Stimulated activated CD8-positive, alpha-beta memory T cell treated with anti-CD3 and anti-CD28 coated beads, Interleukin-12 subunit alpha, Interleukin-12 subunit beta, amount 100 ng/mL, for 1 hour (primary cell): ENCODE measurements around the gene PLCL1.

Experiments
- DNase-seq: peaks from one replicate; pipeline ENCODE4 v3.0.0-alpha.2; 2020; ENCODE audit warnings: low read depth

PLCL1 gene

DNA sequence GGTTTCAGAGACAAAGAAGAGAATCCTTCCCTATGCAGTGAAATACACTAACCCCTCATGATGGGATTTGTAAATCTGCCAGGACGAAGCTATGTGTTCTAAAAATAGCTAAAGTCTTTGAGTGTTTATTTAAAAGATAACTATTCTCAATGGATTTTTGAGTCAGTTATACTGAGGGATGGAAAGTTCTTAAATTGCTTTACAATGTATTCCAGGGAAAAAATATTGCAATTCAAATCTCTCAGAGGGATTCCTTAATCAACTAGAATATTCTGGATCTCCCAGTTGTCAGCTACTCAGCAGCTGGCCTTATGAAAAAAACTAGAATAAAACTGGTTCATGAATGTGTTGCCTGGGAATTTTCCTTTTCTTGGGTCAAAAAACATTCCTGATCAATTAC is 312.4 kb downstream of the PLCL1 start:
- DNase-seq, result no peak

DNA sequence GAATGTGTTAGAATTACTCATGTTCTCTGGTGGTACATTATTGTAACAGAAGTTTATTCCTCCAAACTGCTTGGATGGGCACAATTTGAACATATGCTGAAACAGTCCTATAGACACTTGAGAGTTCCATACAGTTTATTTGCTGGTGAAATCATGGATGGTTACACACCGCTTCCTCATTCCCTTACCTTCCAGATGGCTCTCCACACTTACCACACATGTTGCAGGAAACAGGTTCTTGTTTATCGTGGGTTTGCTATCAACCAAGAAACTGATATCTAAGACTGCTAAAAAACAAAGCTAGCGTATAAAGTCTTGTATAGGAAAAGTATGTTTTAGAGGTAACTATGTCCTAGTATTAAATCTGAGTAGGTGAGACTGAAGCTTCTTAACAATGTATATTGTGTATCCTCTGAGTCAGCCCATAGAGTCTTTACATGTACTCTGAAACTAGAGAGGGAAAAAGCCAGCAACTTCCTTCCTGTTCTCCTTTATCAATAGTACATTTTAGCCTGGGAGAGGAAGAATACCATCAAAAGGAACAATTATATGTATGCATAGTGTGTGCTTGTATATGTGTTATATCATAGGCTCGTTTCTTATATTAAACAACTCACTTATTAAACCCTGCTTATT is 313.1 kb downstream of the PLCL1 start:
- no peak for DNase-seq

DNA sequence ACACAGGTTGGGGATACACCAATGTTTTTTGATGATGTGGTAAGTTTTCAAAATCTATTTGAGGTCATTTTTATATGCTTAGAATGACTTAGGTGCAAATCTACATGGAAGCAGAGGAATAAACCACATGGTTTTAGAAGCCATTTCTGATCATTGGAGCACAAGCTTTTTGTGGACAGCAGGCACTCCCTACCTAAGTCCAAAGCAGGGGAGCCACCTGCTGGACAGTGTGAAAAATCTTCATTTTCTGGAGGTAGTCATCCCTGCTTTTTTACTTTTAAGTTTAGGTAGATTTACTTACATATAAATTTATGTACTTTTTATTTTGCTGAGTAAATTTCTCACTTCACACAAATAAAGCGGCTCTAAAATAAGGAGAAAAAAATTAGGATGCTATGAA is 323.2 kb downstream of the PLCL1 start:
- no peak for DNase-seq

DNA sequence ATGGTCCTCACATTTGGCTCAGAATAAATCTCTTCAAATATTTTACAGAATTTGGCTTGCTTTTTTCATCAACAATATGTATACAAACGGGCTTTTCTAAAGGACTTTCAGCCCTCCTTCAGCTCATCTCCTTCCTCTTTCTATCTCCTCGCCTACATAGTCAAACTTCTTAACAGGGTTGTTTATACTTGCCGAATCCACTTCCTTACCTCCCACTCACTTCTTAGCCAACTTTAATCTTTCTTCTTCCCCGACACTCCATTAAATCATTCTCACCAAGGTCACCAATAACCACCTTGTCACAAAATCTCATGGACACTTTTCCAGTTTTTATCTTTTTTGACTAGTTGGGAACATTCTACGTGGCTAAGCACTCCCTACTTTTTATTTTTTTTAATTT is 325.2 kb downstream of the PLCL1 start:
- no peak for DNase-seq

DNA sequence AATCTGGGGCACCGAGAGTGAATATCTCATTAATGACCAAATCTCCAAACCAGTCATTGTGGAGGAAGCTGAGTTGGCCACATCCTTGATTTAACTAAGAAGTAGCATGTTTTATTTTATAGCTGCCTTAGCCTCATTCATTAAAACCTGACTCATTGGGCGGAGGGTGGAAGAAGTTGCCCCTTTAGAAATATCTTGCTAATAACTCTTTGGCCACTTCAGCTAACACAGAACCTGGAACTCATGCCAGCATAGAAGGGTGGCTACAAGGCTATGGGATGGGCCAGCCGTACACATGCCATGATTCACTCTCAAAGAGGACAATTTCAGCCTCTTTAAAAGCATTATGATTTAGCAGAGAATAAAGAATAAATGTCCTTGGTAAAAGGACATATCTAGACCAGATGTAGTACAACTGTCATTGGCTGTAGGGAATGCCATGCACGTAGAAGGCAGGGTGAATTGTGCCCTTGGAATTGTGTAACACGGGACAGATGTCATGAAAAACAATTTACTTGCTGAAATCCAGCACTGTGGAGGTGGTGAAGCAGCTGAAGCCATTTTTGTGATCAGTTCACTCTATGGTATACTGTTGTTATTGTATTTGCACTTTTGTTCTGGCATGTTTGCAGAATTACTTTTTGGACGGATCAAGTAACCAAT is 330.0 kb downstream of the PLCL1 start:
- DNase-seq, result no peak

DNA sequence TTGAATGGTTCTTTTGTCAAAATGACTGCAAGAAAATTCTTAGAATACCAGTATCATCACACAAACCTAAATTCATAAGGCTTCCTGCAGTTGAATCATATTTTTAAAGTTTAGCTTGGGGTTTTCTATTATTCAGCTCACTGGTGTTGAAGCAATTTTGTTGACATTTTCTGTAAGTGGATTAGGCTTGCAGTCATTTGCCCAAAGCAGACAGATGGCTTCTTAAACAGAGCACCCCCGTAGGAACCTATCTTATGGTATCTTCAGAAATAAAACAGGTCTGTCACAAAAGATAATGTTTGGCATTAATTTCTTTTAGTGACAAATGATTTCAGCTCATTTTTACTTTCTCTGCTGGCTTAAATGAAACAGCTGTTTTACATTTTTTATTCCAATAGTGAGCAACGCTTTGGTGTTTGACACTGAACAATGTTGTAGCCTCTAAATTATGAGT is 331.1 kb downstream of the PLCL1 start:
- no peak for DNase-seq

DNA sequence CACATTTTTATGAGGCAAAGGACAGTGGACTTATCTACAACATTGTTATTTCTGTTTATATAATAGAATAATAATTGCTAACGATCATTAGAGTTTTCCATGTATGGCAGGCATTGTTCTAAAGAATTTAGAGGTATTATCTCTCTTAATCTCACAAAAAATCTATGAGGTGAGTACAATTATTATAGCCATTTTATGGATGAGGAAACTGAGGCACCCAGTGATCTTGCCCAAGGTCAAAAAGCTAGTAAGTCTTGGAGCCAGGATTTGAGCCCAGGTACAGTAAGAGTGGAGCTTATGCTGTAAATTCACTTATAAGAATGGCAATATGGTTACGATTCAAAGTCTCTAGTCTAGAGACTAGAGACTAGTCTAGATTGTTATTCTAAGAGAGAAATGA is 331.7 kb downstream of the PLCL1 start:
- DNase-seq, result no peak

DNA sequence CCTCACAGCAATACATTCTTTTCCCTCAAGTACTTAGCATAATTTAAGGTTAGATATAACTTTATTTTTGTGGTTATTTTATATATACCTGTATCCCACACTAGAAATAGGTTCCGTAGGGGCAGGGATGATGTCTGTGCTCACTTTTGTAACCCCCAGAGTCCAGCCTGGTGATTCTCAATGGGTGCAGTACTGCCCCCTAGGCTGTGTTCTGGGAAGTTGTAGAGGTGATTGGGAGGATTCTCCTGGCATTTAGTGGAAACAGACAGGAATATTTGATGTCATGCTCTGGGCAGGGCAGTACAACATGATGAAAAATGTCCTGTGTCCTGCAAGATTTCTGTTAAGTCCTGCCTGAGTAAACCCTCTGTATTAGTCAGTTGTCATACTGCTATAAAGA is 333.3 kb downstream of the PLCL1 start:
- no peak for DNase-seq

DNA sequence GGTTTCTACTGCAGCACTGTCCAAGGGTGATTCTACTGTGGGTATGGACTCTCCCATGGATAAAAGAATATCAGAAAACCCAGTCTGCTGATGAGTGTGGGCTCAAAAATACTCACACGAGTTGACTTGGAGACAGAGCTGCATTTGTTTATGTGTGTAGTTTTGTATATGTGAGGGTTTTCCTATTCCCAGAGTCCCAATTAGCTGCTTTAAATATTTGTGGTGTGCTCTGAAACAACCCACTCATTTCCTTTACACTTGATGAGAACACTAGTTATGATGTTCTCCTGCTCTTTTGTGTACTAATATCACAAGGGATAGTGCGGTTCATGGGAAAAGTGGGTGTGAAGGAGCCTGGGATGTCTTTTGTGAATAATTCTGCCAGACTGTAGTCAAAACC is 337.3 kb downstream of the PLCL1 start:
- DNase-seq, result no peak

DNA sequence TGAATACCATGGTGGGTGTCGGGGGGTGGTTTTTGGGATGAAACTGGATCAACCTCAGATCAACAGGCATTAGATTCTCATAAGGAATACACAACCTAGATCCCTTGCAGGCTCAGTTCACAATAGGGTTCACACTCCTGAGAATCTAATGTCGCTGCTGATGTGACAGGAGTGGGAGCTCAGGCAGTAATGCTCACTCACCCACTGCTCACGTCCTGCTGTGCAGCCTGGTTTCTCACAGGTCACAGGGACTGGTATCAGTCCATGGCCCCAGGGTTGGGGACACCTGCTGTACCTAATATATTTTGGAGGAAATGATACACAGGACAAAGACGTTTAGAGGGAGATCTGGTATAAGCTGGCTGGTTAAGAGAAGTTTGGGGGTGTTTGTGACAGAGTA is 338.8 kb downstream of the PLCL1 start:
- no peak for DNase-seq

DNA sequence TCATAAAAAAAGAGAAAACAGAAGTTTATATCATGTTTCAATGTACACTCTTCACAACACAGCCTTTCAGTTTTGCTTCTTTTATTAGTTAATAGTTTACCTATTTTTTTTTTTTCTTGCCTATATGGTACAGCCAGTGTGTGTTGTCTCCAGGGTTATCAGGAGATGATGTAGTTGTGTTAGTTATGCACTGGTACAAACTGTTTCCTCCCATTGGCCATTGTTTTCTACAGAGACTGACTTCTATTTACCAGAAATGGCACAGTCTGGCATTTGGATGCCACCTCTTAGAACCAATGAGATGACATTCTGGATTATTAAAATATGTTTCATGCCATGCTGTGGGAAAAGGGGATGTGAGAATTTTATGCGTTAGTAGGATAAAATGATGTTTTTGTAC is 339.4 kb downstream of the PLCL1 start:
- no peak for DNase-seq

DNA sequence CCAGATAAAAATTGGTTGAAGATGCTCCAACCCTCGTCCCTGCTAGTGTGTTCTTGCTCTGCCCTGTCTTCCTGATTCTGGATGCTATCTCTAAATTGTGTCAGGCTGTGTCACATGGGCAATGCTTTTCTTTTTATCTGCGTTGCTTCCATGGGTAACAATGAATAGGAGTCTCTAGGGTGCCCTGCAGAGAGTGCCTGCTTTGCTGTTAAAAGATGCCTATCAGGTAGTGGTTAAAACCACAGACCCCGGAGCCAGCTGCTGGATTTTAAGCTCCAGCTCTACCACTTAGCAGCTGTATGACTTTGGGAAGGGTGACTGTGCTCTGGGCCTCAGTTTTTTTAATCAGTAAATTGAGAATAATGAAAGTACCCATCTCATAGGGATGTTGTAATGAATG is 340.3 kb downstream of the PLCL1 start:
- no peak for DNase-seq

DNA sequence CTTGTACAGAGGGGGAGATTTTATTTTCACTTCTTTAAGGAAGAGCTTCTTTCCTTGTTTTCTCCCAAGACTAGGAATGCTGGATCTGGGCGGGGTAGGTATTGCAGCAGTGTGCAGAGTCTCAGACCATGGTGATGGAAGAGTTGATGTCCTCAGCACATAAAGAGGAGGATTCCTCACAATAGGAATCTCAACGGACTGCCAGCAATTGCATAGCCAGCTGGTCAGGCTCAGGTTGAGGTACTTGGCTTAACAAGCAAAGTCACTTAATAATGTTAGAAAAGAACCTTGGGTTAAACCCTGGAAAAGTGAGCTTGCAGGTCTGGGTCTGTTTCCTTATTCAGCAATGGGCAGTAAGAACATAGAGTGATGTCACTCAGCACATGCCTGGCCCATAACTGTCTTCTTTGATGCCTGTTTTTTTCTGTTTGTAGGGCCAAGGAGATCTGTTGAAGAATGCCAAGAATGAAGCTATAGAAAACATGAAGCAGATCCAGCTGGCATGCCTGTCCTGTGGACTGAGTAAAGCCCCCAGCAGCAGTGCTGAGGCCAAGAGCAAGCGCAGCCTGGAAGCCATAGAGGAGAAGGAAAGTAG is 342.1 kb downstream of the PLCL1 start:
- no peak for DNase-seq

DNA sequence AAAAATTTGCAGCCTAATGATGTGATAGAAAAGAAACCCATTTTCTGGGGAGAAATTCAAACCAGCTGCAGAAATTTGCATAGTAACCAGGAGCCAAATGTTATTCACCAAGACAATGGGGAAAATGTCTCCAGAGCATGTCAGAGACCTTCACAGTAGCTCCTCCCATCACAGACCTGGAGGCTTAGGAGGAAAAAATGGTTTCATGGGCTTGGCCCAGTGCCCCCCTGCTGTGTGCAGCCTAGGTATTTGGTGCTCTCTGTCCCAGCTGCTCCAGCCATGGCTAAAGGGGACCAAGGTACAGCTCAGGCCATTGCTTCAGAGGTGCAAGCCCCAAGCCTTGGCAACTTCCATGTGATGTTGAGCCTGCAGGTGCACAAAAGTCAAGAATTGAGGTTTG is 352.9 kb downstream of the PLCL1 start:
- no peak for DNase-seq

DNA sequence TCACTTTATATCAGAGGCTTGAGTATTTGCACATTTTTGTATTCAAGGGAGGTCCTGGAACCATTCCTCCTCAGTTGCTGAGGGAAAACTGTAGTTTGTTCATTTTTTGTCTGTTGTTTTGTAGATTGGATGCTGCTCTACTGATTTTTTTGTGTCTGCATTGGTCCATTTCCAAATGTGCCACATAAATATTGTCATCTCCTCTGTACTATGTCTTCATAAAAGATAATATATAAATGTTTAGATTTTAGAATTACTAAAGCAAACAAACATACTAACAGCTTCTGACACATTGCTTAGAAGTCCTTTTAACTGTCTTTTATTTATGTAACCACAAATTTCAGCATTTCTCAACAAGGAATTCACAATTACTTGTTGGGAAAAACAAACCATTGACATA is 356.8 kb downstream of the PLCL1 start:
- no peak for DNase-seq

DNA sequence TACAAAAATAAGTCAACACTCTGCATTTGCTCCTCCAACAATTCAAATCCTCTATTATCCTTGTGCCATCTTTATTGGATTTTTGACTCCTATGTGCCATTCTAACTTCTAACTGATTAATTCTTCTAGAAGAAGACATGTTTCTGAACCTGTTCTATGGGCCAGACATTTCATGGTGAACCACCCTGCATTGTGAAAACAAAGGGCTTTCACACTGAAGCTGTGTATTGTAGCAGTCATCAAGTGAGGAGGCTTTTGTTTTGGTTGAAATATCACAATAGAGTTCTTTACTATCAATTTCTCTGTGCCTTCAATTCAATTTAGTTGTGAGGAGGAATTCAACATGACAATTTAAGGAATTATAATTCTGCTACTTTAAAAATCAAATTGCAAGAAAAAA is 357.9 kb downstream of the PLCL1 start:
- DNase-seq, result no peak

DNA sequence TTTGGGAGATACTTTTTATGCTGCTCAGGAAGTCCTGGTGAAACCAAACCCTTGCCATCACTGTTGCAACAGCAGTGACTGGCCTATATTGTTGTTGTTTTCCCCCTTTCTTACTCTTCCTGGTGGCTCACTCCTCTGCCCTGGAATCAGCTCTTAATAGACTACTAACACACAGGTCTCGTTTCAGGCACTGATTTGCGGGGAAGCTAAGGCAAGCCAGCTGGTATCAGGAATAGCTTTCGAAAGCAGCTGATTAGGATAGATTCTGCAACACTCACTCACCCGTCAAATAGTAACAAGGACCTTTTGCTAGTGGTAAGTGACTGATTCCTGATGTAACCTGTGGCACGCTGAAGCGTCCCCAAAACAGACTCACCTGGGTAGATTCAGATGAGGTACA is 360.4 kb downstream of the PLCL1 start:
- no peak for DNase-seq

DNA sequence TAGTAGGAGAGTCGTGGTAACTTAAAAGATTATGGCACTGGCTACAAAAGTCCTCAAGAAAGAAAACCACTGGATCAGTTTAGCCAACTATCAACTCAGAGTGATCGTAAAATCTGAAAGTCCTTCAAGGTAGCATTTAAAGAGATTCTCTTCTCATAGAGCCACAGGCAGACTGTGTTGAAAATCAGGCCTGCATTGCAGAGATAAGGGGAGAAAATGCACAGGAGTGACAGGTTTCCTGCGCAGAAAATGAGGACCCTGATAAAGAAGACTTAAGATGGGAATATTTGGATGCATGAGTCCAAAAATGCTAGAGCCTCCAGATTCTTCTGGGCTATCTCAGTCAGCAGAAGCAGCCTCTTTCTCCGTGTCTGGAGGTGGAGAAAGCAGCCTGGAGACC is 360.9 kb downstream of the PLCL1 start:
- DNase-seq, result no peak

DNA sequence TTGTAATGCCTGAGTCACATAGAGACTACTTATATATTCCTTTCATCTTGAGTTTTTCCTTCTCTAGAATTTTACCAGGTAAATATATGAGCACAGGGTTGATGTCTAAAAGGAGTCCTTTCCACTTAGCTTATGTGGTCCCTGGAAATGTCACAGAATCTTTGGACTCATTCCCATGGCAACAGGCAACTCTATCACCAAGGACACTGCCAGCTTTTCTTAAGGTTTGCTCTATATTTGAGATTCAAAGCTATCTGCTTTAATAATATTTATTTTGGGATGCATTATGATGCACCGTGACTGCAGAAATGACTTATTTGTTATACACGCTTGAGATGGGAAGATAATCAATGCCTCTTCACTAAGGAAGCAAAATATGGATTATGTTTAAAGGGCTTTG is 363.0 kb downstream of the PLCL1 start:
- no peak for DNase-seq

DNA sequence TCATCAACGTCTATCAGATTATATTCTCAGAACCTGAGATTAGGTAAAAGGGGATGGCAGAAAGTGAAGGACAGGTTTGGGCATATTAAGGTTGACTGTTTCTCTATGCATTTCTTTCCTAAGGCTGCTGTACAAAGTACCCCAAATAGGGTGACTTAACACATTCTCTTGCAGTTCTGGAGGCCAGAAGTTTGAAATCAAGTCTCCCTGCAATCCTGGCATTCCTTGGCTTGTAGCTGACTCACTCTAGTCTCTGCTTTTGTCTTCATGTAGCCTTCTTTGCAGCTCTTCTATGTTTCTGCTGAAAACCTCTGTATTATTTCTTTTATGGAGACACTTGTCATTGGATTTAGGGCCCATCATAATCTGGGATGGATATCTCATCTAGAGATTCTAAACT is 364.3 kb downstream of the PLCL1 start:
- DNase-seq, result no peak

DNA sequence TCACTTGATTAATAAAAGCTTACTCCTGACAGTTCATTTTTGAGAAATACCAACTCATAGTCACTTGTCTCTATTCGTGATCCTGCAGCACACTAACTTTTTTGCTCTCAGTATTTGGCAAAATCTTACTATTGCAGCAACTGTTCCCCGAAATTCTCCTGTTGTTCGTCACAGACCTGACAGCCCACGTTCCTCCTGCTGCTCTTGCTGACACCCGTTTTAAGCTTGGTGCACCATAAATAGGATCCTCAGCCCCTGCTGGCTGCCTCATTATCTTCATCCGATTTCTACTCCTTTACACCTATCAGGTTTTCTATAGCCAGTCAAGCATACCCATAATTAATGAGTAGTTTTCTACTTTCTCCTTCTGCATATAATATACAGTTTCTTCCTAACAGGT is 368.8 kb downstream of the PLCL1 start:
- no peak for DNase-seq

DNA sequence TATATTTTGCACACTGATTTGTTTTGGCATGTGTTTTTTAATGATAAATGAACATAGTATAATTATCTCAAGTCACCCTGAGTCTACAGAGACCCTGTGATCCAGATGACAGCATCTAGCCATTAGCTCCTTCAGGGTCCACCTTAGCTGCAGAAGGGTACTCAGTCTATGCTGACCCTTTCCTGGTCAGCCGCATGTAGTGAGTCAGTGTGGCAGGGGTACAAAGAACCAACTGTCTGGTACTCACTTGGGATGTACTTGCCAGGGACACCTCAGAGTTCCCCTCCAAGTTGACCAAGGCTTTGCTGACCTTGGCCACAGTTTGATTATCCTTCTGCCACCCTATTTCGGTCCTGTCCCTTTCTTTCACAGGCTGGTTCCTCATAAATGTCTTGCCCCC is 369.5 kb downstream of the PLCL1 start:
- no peak for DNase-seq

DNA sequence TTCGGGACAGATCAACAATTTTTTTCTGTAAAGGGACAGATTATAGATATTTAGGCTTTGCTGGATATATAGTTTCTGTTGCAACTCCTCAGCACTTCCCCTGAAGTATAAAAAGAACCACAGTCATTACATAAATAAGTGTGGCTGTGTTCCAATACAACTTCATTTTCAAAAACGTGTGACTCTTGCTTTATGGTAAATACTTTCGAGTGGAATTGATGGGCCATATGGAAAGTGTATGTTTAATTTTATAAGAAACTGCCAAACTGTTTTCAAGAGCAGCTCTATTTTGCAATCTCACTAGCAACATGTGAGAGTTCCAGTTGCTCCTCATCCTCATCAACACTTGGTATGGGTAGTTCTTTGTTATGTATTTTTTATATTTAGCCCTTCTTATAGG is 370.9 kb downstream of the PLCL1 start:
- no peak for DNase-seq

DNA sequence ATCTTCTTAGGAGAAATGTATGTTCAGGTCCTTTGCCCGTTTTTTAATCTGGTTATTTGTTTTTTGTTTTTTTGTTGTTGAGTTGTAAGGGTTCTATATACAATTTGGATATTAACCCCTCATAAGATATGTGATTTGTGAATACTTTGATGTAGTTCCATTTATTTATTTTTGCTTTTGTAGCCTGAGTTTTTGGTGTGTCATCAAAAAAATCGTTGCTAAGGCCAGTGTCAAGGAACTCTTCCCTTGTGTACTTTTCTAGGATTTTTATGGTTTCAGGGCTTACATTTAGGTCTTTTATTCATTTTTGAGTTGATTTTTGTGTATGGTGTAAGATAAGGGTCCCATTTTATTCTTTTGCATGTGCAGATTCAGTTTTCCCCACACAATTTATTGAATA is 372.6 kb downstream of the PLCL1 start:
- no peak for DNase-seq
